Activated T-helper 1 cell treated with anti-CD3 and anti-CD28 coated beads, Interleukin-12 subunit alpha, Interleukin-12 subunit beta, Interleukin-2, Interleukin-4 antibody, amounts not matched to agents 30 ng/mL and 10 ng/mL and 1 ng/mL, durations not matched to agents 14 hours and 24 hours and 36 hours (primary cell): ENCODE results near the gene TSPAN4. TPM values are rescaled to one million over a fixed set of nuclear protein-coding genes. Genes with fewer than 3 reads are reported as not detected.

Experiments
- DNase-seq: peaks from one replicate; pipeline ENCODE4 v3.0.0; 2021; ENCODE audit warnings: low spot score
- H3K27ac Mint-ChIP-seq: one replicate; pipeline ENCODE4 v1.8.0; 2021; ENCODE audit warnings: mild to moderate bottlenecking, mixed read lengths
- H3K27me3 Mint-ChIP-seq: one replicate; pipeline ENCODE4 v1.8.0; 2022; ENCODE audit warnings: mild to moderate bottlenecking, moderate library complexity, mixed read lengths; ENCODE audit not compliant: insufficient read depth
- H3K36me3 Mint-ChIP-seq: one replicate; pipeline ENCODE4 v1.8.0; 2021; ENCODE audit warnings: low read depth, mixed read lengths
- H3K4me1 Mint-ChIP-seq: one replicate; pipeline ENCODE4 v1.8.0; 2021; ENCODE audit warnings: low read depth, mixed read lengths
- H3K4me3 Mint-ChIP-seq: one replicate; pipeline ENCODE4 v1.8.0; 2021; ENCODE audit warnings: mild to moderate bottlenecking, moderate library complexity, mixed read lengths
- H3K9me3 Mint-ChIP-seq: one replicate; pipeline ENCODE4 v1.8.0; 2021; ENCODE audit warnings: mixed read lengths
- intact Hi-C: fragments of 100-400 bp; cut with micrococcal nuclease; formaldehyde crosslinking; loops from one replicate; pipeline ENCODE4 v1.15.1; 2024
- total RNA-seq: library from RNA; stranded (reverse); gene quantifications from 2 replicates; pipeline ENCODE4 v1.2.3, GENCODE V29; 2022

TSPAN4 gene
- total RNA-seq, 1 donor from 2014 or later: 12.8 TPM

GRCh38 chr11:837189-837989, 5.3 kb upstream of the TSPAN4 start:
- intact Hi-C loops: no loop called here
- Mint-ChIP-seq H3K4me3 (no peak overlapping the region), H3K27me3 (peaks cover under 1% of the 10 kb centered on the region), H3K27ac (no peak overlapping the region), H3K4me1 (peaks cover 12% of the 10 kb centered on the region), H3K36me3 (peaks cover 8% of the 10 kb centered on the region), H3K9me3 (no peaks in the 10 kb centered on the region)
- no peak for DNase-seq

DNA sequence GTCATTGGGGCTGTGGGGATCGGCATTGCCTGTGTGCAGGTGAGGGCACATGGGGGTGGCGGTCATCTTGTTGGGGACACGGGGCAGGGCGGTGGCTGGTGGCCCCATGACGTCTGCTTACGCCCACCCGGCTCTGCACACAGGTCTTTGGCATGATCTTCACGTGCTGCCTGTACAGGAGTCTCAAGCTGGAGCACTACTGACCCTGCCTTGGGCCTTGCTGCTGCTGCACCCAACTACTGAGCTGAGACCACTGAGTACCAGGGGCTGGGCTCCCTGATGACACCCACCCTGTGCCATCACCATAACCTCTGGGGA, 4.7 kb upstream of the TSPAN4 start:
- H3K9me3 Mint-ChIP-seq: no peaks in the 10 kb centered on the region
- intact Hi-C loops: no loop called here
- H3K4me3 Mint-ChIP-seq: no peak overlapping the region
- H3K27me3 Mint-ChIP-seq: no peaks in the 10 kb centered on the region
- H3K27ac Mint-ChIP-seq: no peak overlapping the region
- H3K4me1 Mint-ChIP-seq: peaks cover 12% of the 10 kb centered on the region
- DNase-seq: no peak
- peaks cover 8% of the 10 kb centered on the region for H3K36me3 Mint-ChIP-seq

- Mint-ChIP-seq H3K4me3 (peak overlapping the region; percentile 53), H3K27ac (no peak overlapping the region), H3K4me1 (peaks cover 14% of the 10 kb centered on the region), H3K9me3 (no peaks in the 10 kb centered on the region), H3K27me3 (no peaks in the 10 kb centered on the region), H3K36me3 (peaks cover 8% of the 10 kb centered on the region)
- intact Hi-C loops: no loop called here
- no peak for DNase-seq
Observed at GRCh38 chr11:838441-839279, 4.0 kb upstream of the TSPAN4 start.

DNA sequence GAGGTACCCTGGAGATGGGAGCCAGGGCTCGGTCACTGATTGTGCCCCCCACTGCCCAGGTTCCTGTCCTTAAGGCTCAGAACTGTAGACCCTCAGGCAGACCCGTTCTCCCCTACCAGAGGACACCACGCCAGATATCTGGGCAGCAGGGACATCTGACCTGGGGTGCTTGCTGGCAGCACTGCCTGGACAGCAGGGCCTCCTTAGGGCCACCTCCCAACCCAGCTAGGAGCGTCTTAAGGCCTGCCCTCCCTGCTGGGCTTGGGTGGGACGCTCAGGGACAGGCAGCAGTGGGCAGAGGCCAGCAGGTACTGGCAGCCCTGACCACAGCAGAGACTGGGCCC, 3.4 kb upstream of the TSPAN4 start:
- Mint-ChIP-seq H3K36me3 (peaks cover 7% of the 10 kb centered on the region), H3K4me3 (no peak overlapping the region), H3K27ac (no peak overlapping the region), H3K9me3 (no peaks in the 10 kb centered on the region), H3K27me3 (no peaks in the 10 kb centered on the region), H3K4me1 (peaks cover 16% of the 10 kb centered on the region)
- intact Hi-C loops: no loop called here
- no peak for DNase-seq

DNA sequence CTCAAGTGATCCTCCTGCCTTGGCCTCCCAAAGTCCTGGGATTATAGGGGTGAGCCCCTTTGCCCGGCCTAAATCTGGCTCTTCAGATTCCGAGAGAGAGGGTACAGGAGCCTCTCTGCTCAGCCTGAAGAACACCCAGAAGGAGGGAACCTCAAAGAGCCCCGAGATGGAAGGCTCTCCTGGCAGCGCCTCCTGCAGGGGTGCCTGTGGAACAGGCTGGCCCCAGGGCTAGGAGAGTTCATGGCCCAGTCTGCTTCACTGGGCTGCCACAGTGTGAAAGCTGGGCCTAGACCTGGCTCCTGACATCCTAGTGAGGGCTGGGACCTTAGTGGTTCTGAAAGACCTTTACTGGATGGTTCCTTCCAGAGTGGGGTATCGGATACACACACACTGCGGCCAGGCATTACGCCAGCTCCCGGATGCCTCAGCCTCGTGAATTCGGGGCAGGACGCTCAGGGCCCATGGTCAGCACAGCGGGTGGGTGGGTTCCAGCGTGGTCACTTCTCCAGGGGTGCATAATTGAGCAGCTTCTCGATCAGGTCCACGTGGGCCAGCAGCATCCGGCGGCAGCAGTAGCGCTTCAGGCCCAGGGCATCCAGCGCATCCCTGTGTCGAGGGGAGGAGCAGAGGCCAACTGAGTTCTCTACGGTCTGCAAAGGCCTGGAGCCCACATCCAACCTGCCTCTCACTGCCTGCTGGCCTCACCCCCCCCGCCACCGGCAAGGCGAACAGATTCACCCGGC, 2.6 kb upstream of the TSPAN4 start:
- peaks cover 16% of the 10 kb centered on the region for H3K4me1 Mint-ChIP-seq

DNA sequence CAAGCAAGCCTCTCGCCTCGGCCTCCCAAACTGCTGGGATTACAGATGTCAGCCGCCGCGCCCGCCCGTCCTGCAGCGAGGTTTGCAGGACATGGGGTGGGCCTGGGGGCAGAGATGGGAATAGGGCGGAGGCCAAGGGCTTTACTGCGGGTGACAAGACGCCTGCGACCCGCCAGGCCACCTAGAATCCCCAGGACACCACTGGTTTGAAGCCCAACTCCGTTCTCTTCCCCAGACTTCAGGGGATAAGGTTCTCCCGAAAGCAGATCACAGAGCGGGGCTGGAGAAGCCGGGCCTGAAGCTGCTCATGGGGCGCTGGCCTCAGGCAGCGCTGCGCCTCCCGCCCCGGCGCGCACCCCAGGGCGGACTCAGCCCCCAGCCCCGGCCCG, 677 bp upstream of the TSPAN4 start:
- Mint-ChIP-seq H3K36me3 (peaks cover 6% of the 10 kb centered on the region), H3K4me1 (peaks cover 16% of the 10 kb centered on the region), H3K9me3 (no peaks in the 10 kb centered on the region), H3K4me3 (peak overlapping the region; percentile 89), H3K27ac (peak overlapping the region; percentile 73), H3K27me3 (peaks cover 2% of the 10 kb centered on the region)
- intact Hi-C loops: loop anchor here (1.0 to 5.0 kb wide), 4 partner anchors 10 to 69 kb away; partner anchors contain the start of genes CD151, CHID1, PIDD1 and RPLP2
- DNase-seq: no peak

More for the DNA sequence above, 2.6 kb upstream of the TSPAN4 start:
- Mint-ChIP-seq H3K27me3 (no peaks in the 10 kb centered on the region), H3K4me3 (peak overlapping the region; percentile 89), H3K9me3 (no peaks in the 10 kb centered on the region), H3K27ac (no peak overlapping the region), H3K36me3 (peaks cover 6% of the 10 kb centered on the region)
- intact Hi-C loops: loop anchor here (5.0 kb wide), 1 partner anchor 33 kb away; the partner anchor contains the start of genes PIDD1 and RPLP2
- DNase-seq: no peak

DNA sequence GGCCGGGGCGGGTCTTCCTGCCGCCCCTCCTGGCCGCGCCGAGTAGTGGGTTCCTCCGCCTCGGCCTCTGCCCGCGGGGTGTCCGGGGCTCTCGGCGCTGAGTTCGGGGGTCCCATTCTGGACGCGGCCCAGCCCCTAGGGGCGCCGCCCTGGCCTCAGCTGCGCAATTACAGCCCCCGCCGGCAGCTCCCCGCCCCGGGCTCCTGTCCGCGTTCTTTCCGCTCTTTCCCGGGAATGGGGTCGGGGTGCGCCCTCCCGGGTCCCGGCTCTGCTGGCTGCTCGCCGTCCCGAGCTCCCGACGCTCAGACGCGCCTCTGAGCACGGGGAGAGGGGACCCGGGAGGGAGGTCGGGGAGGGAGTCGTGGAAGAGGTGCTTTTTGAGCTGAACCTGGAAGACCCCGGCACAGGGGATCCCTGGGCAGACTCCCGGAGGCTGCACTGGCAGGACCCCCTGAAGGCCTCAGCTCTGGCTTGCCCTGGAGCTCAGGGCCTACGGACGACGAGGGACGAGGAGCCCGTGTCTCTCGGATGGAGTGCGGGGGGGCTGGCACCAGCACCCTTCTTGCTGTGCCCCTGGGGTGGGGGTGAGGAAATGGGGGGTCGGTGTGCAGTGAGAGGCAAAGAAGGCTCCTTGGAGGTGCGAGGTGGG, 558 bp downstream of the TSPAN4 start:
- no peaks in the 10 kb centered on the region for H3K9me3 Mint-ChIP-seq
- peaks cover 16% of the 10 kb centered on the region for H3K4me1 Mint-ChIP-seq
- peaks cover 2% of the 10 kb centered on the region for H3K27me3 Mint-ChIP-seq
- intact Hi-C loops: loop anchor here (2.0 to 5.0 kb wide), 2 partner anchors 36 to 68 kb away; partner anchors contain the start of genes CHID1, PIDD1 and RPLP2
- DNase-seq: no peak
- peak overlapping the region; percentile 83 for H3K4me3 Mint-ChIP-seq
- H3K36me3 Mint-ChIP-seq: peaks cover 6% of the 10 kb centered on the region
- peak overlapping the region; percentile 23 for H3K27ac Mint-ChIP-seq

- peak overlapping the region; percentile 83 for H3K4me3 Mint-ChIP-seq
- no peaks in the 10 kb centered on the region for H3K9me3 Mint-ChIP-seq
- intact Hi-C loops: loop anchor here (2.0 to 5.0 kb wide), 2 partner anchors 37 to 67 kb away; partner anchors contain the start of genes CHID1, PIDD1 and RPLP2
- no peak for DNase-seq
- H3K27me3 Mint-ChIP-seq: peaks cover 2% of the 10 kb centered on the region
- peaks cover 6% of the 10 kb centered on the region for H3K36me3 Mint-ChIP-seq
- peaks cover 16% of the 10 kb centered on the region for H3K4me1 Mint-ChIP-seq
- H3K27ac Mint-ChIP-seq: peak overlapping the region; percentile 23
Observed at GRCh38 chr11:843818-844692, 1.4 kb downstream of the TSPAN4 start.

DNA sequence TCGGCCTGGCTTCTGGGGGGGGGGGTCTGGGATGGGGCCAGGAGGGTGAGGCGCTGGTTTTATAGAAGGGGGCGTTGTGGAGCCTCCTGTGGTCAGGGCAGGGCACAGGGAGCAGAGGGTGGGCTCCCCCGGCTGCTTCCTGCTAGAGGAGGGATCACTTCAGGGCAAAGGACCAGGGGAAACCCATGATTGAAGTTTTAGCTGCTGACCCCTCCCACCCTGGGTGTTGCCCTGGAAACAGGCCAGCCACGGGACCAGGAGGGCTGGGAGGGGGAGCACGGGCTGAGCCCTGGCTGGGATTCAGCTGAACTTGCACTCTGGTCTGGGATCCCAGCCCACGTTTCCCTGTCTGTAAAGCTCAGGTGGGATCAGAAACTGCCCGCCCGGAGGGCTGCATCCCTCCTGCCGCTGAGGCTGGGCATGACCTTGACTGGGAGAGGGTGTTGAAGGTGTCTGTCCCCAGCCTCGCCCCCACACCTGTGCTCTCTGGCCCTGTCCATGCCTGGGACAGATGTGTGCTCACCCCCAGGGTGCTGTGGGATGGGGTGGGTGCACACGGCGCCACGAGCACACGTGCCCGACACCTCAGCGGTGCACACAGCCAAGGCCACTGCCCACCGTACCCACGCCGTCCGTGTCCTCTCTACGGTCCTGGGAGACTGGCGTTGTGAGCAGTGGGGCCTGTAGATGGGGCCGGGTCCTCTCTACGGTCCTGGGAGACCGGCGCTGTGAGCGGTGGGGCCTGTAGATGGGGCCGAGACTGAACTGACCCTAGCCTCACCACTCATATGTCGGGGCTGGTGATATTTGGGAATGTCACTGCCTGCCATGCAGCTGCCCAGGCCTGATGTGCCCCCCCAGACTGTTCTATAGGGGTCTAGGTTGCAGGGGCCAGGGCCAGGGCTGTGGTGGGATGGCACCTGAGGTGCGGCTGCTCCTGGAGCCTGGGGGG, 2.3 kb downstream of the TSPAN4 start:
- Mint-ChIP-seq H3K9me3 (no peaks in the 10 kb centered on the region), H3K36me3 (peaks cover 6% of the 10 kb centered on the region), H3K4me1 (peaks cover 16% of the 10 kb centered on the region), H3K4me3 (peak overlapping the region; percentile 33), H3K27me3 (peaks cover 2% of the 10 kb centered on the region), H3K27ac (no peak overlapping the region)
- intact Hi-C loops: loop anchor here (5.0 kb wide), 2 partner anchors 38 to 82 kb away; partner anchors contain the start of genes AP2A2, PIDD1 and RPLP2
- DNase-seq: no peak

- H3K9me3 Mint-ChIP-seq: no peaks in the 10 kb centered on the region
- H3K27me3 Mint-ChIP-seq: peaks cover 2% of the 10 kb centered on the region
- H3K4me3 Mint-ChIP-seq: no peak overlapping the region
- no peak overlapping the region for H3K27ac Mint-ChIP-seq
- peaks cover 3% of the 10 kb centered on the region for H3K36me3 Mint-ChIP-seq
- DNase-seq: no peak
- intact Hi-C loops: loop anchor here (5.0 kb wide), 1 partner anchor 81 kb away; the partner anchor contains the start of gene AP2A2
- peaks cover 9% of the 10 kb centered on the region for H3K4me1 Mint-ChIP-seq
Observed at GRCh38 chr11:845872-846495, 3.3 kb downstream of the TSPAN4 start.
